CD4-positive, alpha-beta T cell (primary cell): ENCODE data around the gene F10. TPM values are rescaled to one million over a fixed set of nuclear protein-coding genes. Genes with fewer than 3 reads are reported as not detected.

Experiments
- ATAC-seq: fragments of 200-7000 bp; cut with Tn5 transposase; one replicate; pipeline ENCODE4 v1.10.0; 2022; ENCODE audit warnings: mild to moderate bottlenecking; ENCODE audit not compliant: poor library complexity
- CTCF ChIA-PET: fragments of 350-600 bp; sonication (Branson Sonifier 250); formaldehyde crosslinking; loops from one replicate; lab custom pipeline; 2021; ENCODE audit warnings: antibody characterized with exemption, inconsistent platforms; lab: Charles Lee
- POLR2A ChIA-PET: fragments of 350-600 bp; sonication (Branson Sonifier 250); formaldehyde crosslinking; loops from one replicate; lab custom pipeline; 2021; ENCODE audit warnings: antibody characterized with exemption, inconsistent platforms; lab: Charles Lee
- DNase-seq, 14 experiments: peaks; one replicate each; pipeline ENCODE4 v3.0.0-alpha.2; 2013 to 2020; ENCODE audit warnings: mixed read lengths in 2 of 14
- H3K27ac ChIP-seq, 2 donors: one replicate each; pipeline versions ENCODE4 v1.5.1 to v1.7.0; 2013; ENCODE audit warnings: low read length in 2 of 2, low read depth in 1 of 2, mild to moderate bottlenecking in 1 of 2
- H3K27me3 ChIP-seq, 2 experiments: 1 replicate in 1 of 2; 2 replicates in 1 of 2; pipeline versions ENCODE4 v1.6.1 to v1.7.0; 2013; ENCODE audit warnings: low read length in 2 of 2, control low read depth in 1 of 2, mild to moderate bottlenecking in 1 of 2, moderate library complexity in 1 of 2; ENCODE audit not compliant: insufficient read depth in 2 of 2, control insufficient read depth in 1 of 2
- H3K36me3 ChIP-seq: one replicate; pipeline ENCODE4 v1.6.1; 2013; ENCODE audit warnings: low read length, control low read depth; ENCODE audit not compliant: insufficient read depth
- H3K4me1 ChIP-seq: one replicate; pipeline ENCODE4 v1.6.1; 2013; ENCODE audit warnings: low read length, control low read depth; ENCODE audit not compliant: insufficient read depth
- H3K4me3 ChIP-seq: one replicate; pipeline ENCODE4 v1.5.1; 2013; ENCODE audit warnings: mild to moderate bottlenecking, low read length, moderate library complexity
- H3K9me3 ChIP-seq, 2 experiments: 1 replicate in 1 of 2; 2 replicates in 1 of 2; pipeline versions ENCODE4 v1.6.1 to v1.7.0; 2013; ENCODE audit warnings: low read length in 2 of 2, mild to moderate bottlenecking in 2 of 2, control low read depth in 1 of 2, moderate library complexity in 1 of 2; ENCODE audit not compliant: control insufficient read depth in 1 of 2, insufficient read depth in 1 of 2
- H3K27ac Mint-ChIP-seq: one replicate; pipeline ENCODE4 v1.8.0; 2020; ENCODE audit warnings: mixed read lengths
- H3K27me3 Mint-ChIP-seq: one replicate; pipeline ENCODE4 v1.8.0; 2021; ENCODE audit warnings: mixed read lengths
- H3K36me3 Mint-ChIP-seq: one replicate; pipeline ENCODE4 v1.8.0; 2021; ENCODE audit warnings: low read depth, mixed read lengths
- H3K4me1 Mint-ChIP-seq: one replicate; pipeline ENCODE4 v1.8.0; 2021; ENCODE audit warnings: low read depth, mixed read lengths
- H3K4me3 Mint-ChIP-seq: one replicate; pipeline ENCODE4 v1.8.0; 2020; ENCODE audit warnings: mild to moderate bottlenecking, mixed read lengths
- H3K9me3 Mint-ChIP-seq: one replicate; pipeline ENCODE4 v1.8.0; 2020; ENCODE audit warnings: mixed read lengths
- CTCF ChIP-seq: fragments of 200-600 bp; IDR thresholded peaks from one replicate; pipeline ENCODE4 v1.8.0; 2022; ENCODE audit warnings: antibody characterized with exemption, mild to moderate bottlenecking
- intact Hi-C, 2 experiments: fragments of 100-400 bp; cut with DNase I in 1 of 2; cut with micrococcal nuclease in 1 of 2; formaldehyde crosslinking; loops; one replicate each; pipeline versions ENCODE4 v1.15.1 to v1.9.0; 2023 to 2025; cut with DNase I, micrococcal nuclease
- total RNA-seq, 174 experiments: library from RNA in 2 of 174; stranded (reverse) in 2 of 174; gene quantifications; one replicate each; pipeline ENCODE4 v1.2.3 and lab custom pipeline; 2021 to 2026

The F10 gene
- total RNA-seq, 2 experiments from 2014 or later: not detected

- Mint-ChIP-seq H3K9me3 (no peaks in the 10 kb centered on the region), H3K27me3 (no peaks in the 10 kb centered on the region), H3K4me3 (no peak overlapping the region), H3K4me1 (peaks cover 2% of the 10 kb centered on the region), H3K27ac (no peak overlapping the region), H3K36me3 (no peaks in the 10 kb centered on the region)
- no peaks in the 10 kb centered on the region for H3K36me3 ChIP-seq
- H3K27ac ChIP-seq: no peak overlapping the region
- no peak for TF ChIP-seq CTCF
- intact Hi-C loops: no loop called here
- H3K27me3 ChIP-seq: peaks cover 0 to 3% of the 10 kb centered on the region in 2 experiments
- H3K9me3 ChIP-seq: peaks cover 0 to 7% of the 10 kb centered on the region in 2 experiments
- ChIA-PET POLR2A (no interaction called here), CTCF (no interaction called here)
- ATAC-seq (no peak), DNase-seq (no peak)
- no peak overlapping the region for H3K4me3 ChIP-seq
- H3K4me1 ChIP-seq: peaks cover 7% of the 10 kb centered on the region
These were observed 24.6 kb downstream of the F10 start for GRCh38 chr13:113147206-113147605.

GRCh38 chr13:113148407-113148806 lies 25.8 kb downstream of the F10 start:
- no peak overlapping the region for H3K4me3 ChIP-seq
- H3K9me3 ChIP-seq: peaks cover 0 to 7% of the 10 kb centered on the region in 2 experiments
- no peak overlapping the region for H3K27ac ChIP-seq
- intact Hi-C loops: no loop called here
- CTCF ChIA-PET: no interaction called here
- Mint-ChIP-seq H3K4me1 (peaks cover 10% of the 10 kb centered on the region), H3K9me3 (no peaks in the 10 kb centered on the region), H3K4me3 (no peak overlapping the region), H3K36me3 (peaks cover 1% of the 10 kb centered on the region), H3K27ac (no peak overlapping the region), H3K27me3 (no peaks in the 10 kb centered on the region)
- no peak for DNase-seq
- peaks cover 19% of the 10 kb centered on the region for H3K4me1 ChIP-seq
- POLR2A ChIA-PET: no interaction called here
- peaks cover 0 to 3% of the 10 kb centered on the region in 2 experiments for H3K27me3 ChIP-seq
- TF ChIP-seq CTCF: no peak
- H3K36me3 ChIP-seq: no peaks in the 10 kb centered on the region
- ATAC-seq: no peak

GRCh38 chr13:113148940-113149503 lies 26.4 kb downstream of the F10 start:
- Mint-ChIP-seq H3K4me1 (peaks cover 14% of the 10 kb centered on the region), H3K27me3 (no peaks in the 10 kb centered on the region), H3K36me3 (peaks cover 5% of the 10 kb centered on the region), H3K9me3 (no peaks in the 10 kb centered on the region), H3K4me3 (no peak overlapping the region), H3K27ac (no peak overlapping the region)
- intact Hi-C loops: no loop called here
- TF ChIP-seq CTCF: no peak
- ChIA-PET CTCF (no interaction called here), POLR2A (no interaction called here)
- no peaks in the 10 kb centered on the region for H3K36me3 ChIP-seq
- ATAC-seq (no peak), DNase-seq (no peak)
- peaks cover 0 to 3% of the 10 kb centered on the region in 2 experiments for H3K27me3 ChIP-seq
- H3K4me3 ChIP-seq: no peak overlapping the region
- H3K9me3 ChIP-seq: peaks cover 0 to 7% of the 10 kb centered on the region in 2 experiments
- peaks cover 23% of the 10 kb centered on the region for H3K4me1 ChIP-seq
- no peak overlapping the region for H3K27ac ChIP-seq
